Measurements from ENCODE around the gene ZNF319. TPM values are rescaled to one million over a fixed set of nuclear protein-coding genes. Genes with fewer than 3 reads are reported as not detected.
A peak's percentile ranks its signal among the peaks of the same experiment; 100 is the strongest.

Gene ZNF319
- total RNA-seq, 4 donors from 2014 or later: 12.1 to 24.0 (median 18.7) TPM

DNA sequence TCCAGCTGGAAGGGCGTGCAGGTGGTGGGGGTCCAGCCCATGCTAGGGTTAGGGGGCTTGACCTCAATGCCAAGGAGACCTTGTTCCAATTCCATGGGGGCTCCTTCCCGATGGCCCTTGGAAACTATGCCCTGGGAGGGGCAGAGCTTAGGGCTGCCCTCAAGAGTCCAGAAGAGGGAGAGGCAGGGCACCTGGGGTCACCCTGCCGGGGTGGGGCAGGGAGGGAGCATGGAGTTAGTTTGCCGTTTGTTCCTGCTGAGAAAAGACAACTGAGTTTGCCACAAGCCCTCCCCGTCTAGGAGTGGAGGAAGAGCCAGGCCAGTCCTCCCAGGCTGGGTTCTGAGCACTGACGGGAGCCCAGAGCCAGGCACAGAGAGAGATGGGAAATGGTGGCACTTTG lies 46.5 kb upstream of the ZNF319 start:
- H3K4me1 ChIP-seq: peaks cover 65 to 66% of the 10 kb centered on the region in 2 donors
- 58 to 73% methylated on average over 2 to 6 of the region's 6 CpGs for WGBS, 2 donors
- TF ChIP-seq, protein P1, sequence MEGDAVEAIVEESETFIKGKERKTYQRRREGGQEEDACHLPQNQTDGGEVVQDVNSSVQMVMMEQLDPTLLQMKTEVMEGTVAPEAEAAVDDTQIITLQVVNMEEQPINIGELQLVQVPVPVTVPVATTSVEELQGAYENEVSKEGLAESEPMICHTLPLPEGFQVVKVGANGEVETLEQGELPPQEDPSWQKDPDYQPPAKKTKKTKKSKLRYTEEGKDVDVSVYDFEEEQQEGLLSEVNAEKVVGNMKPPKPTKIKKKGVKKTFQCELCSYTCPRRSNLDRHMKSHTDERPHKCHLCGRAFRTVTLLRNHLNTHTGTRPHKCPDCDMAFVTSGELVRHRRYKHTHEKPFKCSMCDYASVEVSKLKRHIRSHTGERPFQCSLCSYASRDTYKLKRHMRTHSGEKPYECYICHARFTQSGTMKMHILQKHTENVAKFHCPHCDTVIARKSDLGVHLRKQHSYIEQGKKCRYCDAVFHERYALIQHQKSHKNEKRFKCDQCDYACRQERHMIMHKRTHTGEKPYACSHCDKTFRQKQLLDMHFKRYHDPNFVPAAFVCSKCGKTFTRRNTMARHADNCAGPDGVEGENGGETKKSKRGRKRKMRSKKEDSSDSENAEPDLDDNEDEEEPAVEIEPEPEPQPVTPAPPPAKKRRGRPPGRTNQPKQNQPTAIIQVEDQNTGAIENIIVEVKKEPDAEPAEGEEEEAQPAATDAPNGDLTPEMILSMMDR (IDR thresholded peaks at IDR 0.05): no peak
- TF ChIP-seq POLR2A (IDR thresholded peaks at IDR 0.05): no peak

DNA sequence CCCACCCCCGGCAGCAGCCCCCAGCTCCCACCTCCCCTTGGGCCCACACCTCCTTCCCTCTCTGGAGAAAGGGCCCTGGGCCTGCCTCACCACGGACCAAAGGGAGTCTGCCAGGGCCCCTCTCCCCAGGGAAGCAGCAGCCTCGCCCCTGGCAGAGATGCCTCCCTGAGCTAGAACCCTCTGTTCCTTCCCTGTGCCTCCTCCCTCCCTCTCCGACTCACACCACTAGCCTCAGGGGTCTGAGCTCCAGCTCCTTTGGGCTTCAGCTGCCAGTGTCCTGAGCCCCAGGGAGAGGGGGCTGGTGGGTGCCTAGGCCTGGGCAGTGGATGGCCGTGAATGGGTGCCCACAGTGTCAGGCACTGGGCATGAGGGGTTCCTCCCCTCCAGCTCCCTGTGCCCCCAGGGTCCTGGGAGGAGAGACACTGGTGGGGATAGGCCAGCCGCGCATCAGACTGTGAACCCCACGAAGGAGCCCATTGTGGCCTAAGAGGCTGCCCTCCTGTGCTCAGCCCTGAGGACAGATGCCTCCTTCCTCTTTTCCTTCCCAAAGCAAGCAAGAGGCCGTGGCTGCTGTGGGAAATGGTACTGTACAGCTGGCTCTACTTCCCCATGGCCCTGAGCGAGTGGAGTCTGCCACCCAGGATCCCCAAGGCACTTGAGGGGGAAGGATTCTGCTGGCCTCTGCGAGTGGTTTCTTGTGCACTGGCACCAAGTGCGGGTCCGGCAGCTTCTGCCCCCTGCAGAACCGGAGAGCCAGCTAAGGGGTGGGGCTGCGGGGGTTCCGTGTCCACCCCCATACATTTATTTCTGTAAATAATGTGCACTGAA lies 45.8 kb upstream of the ZNF319 start:
- WGBS, 2 donors: 55 to 73% methylated on average over 12 to 13 of the region's 16 CpGs
- Histone ChIP-seq H3K27me3 (no peaks in the 10 kb centered on the region), H3K4me3 (replicated peaks in 1 of 3) (no peak overlapping the region), H3K27ac (peak overlapping the region; percentile 82 to 97 (median 93)), H3K4me1 (peaks cover 58 to 59% of the 10 kb centered on the region in 2 donors), H3K36me3 (peaks cover 19 to 39% of the 10 kb centered on the region in 2 donors), H3K9me3 (no peaks in the 10 kb centered on the region)
- DNase-seq: peak; percentile 53 to 59
- TF ChIP-seq, protein P1 (IDR thresholded peaks at IDR 0.05): no peak
- TF ChIP-seq POLR2A (IDR thresholded peaks at IDR 0.05): no peak
- intact Hi-C loops (cut with DNase I): no loop called here

More for the DNA sequence above, 46.5 kb upstream of the ZNF319 start:
- H3K9me3 ChIP-seq: no peaks in the 10 kb centered on the region
- peak; percentile 27 to 34 for DNase-seq
- H3K27me3 ChIP-seq: no peaks in the 10 kb centered on the region
- intact Hi-C loops (cut with DNase I): no loop called here
- peak overlapping the region; percentile 82 to 97 (median 93) for H3K27ac ChIP-seq
- H3K36me3 ChIP-seq: peaks cover 13 to 33% of the 10 kb centered on the region in 2 donors
- H3K4me3 ChIP-seq (replicated peaks in 1 of 3): no peak overlapping the region

DNA sequence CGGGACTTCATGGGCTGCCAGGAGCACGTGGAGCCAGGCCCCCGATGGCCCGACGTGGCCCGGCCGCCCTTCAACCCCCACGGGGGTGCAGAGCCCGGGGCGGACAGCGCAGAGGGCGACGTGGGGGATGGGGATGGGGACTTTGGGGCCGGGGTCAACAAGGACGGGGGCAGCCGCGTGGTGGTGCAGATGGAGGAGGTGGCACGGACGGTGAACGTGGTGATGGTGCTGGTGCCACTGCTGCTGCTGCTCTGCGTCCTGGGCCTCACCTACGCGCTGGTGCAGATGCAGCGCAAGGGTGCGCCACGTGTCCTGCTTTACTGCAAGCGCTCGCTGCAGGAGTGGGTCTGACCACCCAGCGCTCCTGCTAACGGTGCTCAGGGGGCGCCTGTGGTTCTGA lies 44.6 kb upstream of the ZNF319 start:
- DNase-seq: no peak
- WGBS, 2 donors: 92 to 93% methylated on average over 24 to 28 of the region's 31 CpGs

DNA sequence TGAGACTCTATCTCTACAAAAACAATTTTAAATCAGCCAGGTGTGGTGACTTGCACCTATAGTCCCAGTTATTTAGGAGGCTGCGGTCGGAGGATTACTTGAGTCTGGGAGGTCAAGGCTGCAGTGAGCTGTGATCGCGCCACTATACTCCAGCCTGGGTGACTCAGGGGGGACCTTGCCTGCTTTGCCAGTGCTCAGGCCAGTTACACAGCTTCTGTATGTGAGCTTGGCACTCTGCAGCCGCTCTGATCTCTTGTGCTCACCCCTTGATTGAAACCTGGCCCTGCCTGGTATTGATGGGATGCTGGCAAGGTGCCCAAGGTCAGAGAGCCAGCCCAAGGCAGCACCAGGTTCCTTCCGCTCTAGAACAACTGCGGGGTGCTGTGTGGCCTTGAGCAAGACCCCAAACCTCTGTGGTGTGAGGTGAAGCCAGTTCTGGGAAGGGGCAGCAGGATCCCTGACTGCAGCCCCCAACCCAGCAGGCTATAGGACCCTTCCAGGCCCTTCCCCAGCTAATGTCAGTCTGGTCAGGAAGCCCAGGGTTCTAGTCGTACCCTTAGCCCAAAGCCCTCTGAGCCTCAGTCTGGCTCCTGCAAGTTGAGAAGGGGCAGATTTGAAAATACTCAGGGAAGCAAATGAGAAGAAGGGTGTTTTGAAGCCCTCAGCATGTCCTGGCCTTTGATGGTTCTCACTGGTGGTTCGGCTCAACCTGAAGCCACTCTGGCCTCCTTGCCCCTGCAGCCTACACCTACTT lies 44.0 kb upstream of the ZNF319 start:
- no peaks in the 10 kb centered on the region for H3K9me3 ChIP-seq
- WGBS, 2 donors: 93 to 95% methylated on average over 6 to 7 of the region's 9 CpGs
- peaks cover 35 to 57% of the 10 kb centered on the region in 2 donors for H3K36me3 ChIP-seq
- H3K27ac ChIP-seq: peak overlapping the region in 1 of 3 donors; percentile 93
- H3K4me1 ChIP-seq: peaks cover 42 to 44% of the 10 kb centered on the region in 2 donors
- DNase-seq: no peak
- TF ChIP-seq, protein P1 (IDR thresholded peaks at IDR 0.05): no peak
- no peak for TF ChIP-seq POLR2A (IDR thresholded peaks at IDR 0.05)
- intact Hi-C loops (cut with DNase I): no loop called here
- no peak overlapping the region for H3K4me3 ChIP-seq (replicated peaks in 1 of 3)
- no peaks in the 10 kb centered on the region for H3K27me3 ChIP-seq

More for the DNA sequence above, 44.6 kb upstream of the ZNF319 start:
- peaks cover 29 to 51% of the 10 kb centered on the region in 2 donors for H3K36me3 ChIP-seq
- intact Hi-C loops (cut with DNase I): no loop called here
- H3K4me3 ChIP-seq (replicated peaks in 1 of 3): no peak overlapping the region
- TF ChIP-seq, protein P1 (IDR thresholded peaks at IDR 0.05): no peak
- no peak for TF ChIP-seq POLR2A (IDR thresholded peaks at IDR 0.05)
- H3K27ac ChIP-seq: peak overlapping the region in 2 of 3 donors; percentile 93 to 97
- H3K27me3 ChIP-seq: no peaks in the 10 kb centered on the region
- H3K9me3 ChIP-seq: no peaks in the 10 kb centered on the region
- peaks cover 49 to 51% of the 10 kb centered on the region in 2 donors for H3K4me1 ChIP-seq

All from thyroid gland (tissue), 4 donors.